Gastroesophageal sphincter (tissue), 3 donors: ENCODE data around the gene EZH1.

Experiments used
- POLR2A ChIP-seq, 2 donors: fragments of 450-650 bp; IDR thresholded peaks; one replicate each; pipeline ENCODE4 v1.6.1; 2017; ENCODE audit warnings: antibody characterized with exemption in 2 of 2, mild to moderate bottlenecking in 2 of 2, moderate library complexity in 1 of 2
- TF ChIP-seq, protein P1 (sequence below), 4 experiments: fragments of 200-600 bp in 2 of 4; fragments of 450-650 bp in 2 of 4; sonication (generic) in 1 of 4; IDR thresholded peaks; one replicate each; pipeline ENCODE4 v1.5.1; 2017 to 2019; ENCODE audit warnings: antibody characterized with exemption in 4 of 4, mild to moderate bottlenecking in 2 of 4, moderate library complexity in 2 of 4

DNA sequence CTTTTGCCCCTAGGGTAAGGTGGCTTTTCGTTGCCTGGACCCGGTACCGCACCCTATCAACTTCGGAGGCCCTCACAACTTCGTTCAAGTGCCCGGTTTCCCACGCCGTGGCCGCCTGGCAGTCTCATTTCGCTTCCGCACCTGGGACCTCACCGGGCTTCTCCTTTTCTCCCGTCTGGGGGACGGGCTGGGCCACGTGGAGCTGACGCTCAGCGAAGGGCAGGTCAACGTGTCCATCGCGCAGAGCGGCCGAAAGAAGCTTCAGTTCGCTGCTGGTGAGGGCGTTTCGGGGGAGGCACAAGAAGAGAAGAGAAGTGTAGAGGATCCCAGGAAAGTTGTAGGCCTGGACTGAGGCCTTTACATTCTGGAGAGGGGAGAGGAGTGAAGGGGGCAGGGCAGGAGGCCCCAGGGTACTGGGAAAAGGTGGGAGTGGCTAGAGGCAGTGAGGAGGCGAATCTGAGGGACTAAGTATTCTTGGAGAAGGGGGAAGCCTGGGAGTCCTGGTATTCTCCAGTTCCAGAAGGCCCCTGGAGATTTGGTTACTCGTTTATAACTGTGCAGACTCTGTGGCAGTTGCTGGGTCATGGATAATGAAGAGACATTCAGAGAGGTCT is 57.0 kb downstream of the EZH1 start:
- TF ChIP-seq, protein P1, sequence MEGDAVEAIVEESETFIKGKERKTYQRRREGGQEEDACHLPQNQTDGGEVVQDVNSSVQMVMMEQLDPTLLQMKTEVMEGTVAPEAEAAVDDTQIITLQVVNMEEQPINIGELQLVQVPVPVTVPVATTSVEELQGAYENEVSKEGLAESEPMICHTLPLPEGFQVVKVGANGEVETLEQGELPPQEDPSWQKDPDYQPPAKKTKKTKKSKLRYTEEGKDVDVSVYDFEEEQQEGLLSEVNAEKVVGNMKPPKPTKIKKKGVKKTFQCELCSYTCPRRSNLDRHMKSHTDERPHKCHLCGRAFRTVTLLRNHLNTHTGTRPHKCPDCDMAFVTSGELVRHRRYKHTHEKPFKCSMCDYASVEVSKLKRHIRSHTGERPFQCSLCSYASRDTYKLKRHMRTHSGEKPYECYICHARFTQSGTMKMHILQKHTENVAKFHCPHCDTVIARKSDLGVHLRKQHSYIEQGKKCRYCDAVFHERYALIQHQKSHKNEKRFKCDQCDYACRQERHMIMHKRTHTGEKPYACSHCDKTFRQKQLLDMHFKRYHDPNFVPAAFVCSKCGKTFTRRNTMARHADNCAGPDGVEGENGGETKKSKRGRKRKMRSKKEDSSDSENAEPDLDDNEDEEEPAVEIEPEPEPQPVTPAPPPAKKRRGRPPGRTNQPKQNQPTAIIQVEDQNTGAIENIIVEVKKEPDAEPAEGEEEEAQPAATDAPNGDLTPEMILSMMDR (IDR thresholded peaks at IDR 0.05): no peak
- no peak for TF ChIP-seq POLR2A (IDR thresholded peaks at IDR 0.05)
